ENCODE results near the gene FBXL17.

The FBXL17 gene

DNA sequence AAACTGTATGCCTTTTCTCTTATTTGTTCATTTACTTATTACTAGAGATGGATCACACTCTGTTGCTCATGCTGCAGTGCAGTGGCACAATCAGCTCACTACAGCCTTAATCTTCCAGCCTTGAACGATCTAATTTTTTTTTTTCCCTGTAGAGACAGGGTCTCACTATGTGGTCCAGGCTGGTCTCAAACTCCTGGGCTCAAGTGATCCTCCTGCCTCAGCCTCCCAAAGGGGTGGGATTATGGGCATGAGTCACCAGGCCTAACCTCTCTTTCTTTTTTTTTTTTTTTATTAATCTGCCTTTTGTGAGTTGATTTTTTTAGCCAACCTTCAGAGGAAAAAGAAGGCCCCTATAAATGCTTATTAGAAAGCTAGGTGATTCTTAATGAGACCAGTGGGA lies 303.0 kb downstream of the FBXL17 start (continued):
- no peak for TF ChIP-seq ZNF366 (tag by site-specific recombination; conservative IDR thresholded peaks at IDR 0.05)
- TF ChIP-seq ZNF501 (tag by site-specific recombination; IDR thresholded peaks at IDR 0.05), result no peak
- TF ChIP-seq, protein P1, sequence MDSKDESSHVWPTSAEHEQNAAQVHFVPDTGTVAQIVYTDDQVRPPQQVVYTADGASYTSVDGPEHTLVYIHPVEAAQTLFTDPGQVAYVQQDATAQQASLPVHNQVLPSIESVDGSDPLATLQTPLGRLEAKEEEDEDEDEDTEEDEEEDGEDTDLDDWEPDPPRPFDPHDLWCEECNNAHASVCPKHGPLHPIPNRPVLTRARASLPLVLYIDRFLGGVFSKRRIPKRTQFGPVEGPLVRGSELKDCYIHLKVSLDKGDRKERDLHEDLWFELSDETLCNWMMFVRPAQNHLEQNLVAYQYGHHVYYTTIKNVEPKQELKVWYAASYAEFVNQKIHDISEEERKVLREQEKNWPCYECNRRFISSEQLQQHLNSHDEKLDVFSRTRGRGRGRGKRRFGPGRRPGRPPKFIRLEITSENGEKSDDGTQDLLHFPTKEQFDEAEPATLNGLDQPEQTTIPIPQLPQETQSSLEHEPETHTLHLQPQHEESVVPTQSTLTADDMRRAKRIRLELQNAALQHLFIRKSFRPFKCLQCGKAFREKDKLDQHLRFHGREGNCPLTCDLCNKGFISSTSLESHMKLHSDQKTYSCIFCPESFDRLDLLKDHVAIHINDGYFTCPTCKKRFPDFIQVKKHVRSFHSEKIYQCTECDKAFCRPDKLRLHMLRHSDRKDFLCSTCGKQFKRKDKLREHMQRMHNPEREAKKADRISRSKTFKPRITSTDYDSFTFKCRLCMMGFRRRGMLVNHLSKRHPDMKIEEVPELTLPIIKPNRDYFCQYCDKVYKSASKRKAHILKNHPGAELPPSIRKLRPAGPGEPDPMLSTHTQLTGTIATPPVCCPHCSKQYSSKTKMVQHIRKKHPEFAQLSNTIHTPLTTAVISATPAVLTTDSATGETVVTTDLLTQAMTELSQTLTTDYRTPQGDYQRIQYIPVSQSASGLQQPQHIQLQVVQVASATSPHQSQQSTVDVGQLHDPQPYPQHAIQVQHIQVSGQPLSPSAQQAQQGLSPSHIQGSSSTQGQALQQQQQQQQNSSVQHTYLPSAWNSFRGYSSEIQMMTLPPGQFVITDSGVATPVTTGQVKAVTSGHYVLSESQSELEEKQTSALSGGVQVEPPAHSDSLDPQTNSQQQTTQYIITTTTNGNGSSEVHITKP (tag by site-specific recombination; IDR thresholded peaks at IDR 0.05), result no peak

GRCh38 chr5:108078345-108078744 lies 303.6 kb downstream of the FBXL17 start:
- POLR2A ChIA-PET, result no interaction called here
- Histone ChIP-seq H3K4me1 (ENCODE audit: control insufficient read depth, insufficient read depth, low read length) (no peaks in the 10 kb centered on the region), H3K9me3 (ENCODE audit: control insufficient read depth, insufficient read depth, low read depth, low read length) (no peaks in the 10 kb centered on the region), H3K36me3 (ENCODE audit: control insufficient read depth in 2 of 2, insufficient read depth in 1 of 2, low read length in 2 of 2) (no peaks in the 10 kb centered on the region), H3K27ac (ENCODE audit: extremely low read depth, low read depth, low read length) (no peak overlapping the region), H3K4me3 (ENCODE audit: low read depth, low read length) (no peak overlapping the region)
- TF ChIP-seq GFI1B (tag by site-specific recombination; IDR thresholded peaks at IDR 0.05) (no peak), ZNF404 (tag by site-specific recombination; IDR thresholded peaks at IDR 0.05) (no peak), ATF2 (tag by site-specific recombination; IDR thresholded peaks at IDR 0.05; ENCODE audit: low read depth) (no peak), ZNF132 (tag by site-specific recombination; IDR thresholded peaks at IDR 0.05; ENCODE audit: borderline replicate concordance) (no peak), ZNF571 (tag by site-specific recombination; IDR thresholded peaks at IDR 0.05) (no peak), ZBTB44 (tag by site-specific recombination; IDR thresholded peaks at IDR 0.05) (no peak), ZNF140 (tag by site-specific recombination; IDR thresholded peaks at IDR 0.05) (no peak)
- CTCF ChIA-PET, result interaction anchor here (0.6 kb wide), 1 partner anchor 14 kb away, joined by 3 read pairs; no protein-coding TSS in a partner anchor

- H3K4me3 ChIP-seq (ENCODE audit: low read depth, low read length), result no peak overlapping the region
- POLR2A ChIA-PET, result no interaction called here
Observed at GRCh38 chr5:108074626-108075025, 307.3 kb downstream of the FBXL17 start.

DNA sequence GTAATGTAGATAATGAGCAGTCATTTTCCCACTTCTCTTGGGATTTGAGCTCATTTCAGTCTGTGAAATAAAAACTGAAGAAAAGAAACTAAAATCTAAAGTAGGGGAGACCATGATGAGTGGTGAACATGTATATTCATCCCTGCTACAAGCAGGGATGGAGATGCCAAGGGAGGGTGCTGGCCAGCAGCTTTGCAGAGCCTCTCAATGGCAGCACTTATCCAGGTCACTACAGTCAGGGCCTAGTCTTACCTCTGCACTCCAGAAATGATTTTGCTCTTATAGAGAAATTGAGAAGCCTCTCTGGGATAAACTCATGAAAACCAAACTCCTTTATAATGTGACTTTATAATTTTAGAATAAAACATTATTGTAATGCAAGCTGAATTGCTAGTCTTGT lies 317.6 kb downstream of the FBXL17 start:
- Histone ChIP-seq H3K36me3 (ENCODE audit: control insufficient read depth in 2 of 2, insufficient read depth in 1 of 2, low read length in 2 of 2) (no peaks in the 10 kb centered on the region), H3K9me3 (ENCODE audit: control insufficient read depth, insufficient read depth, low read depth, low read length) (no peaks in the 10 kb centered on the region), H3K27ac (ENCODE audit: extremely low read depth, low read depth, low read length) (no peak overlapping the region), H3K4me1 (ENCODE audit: control insufficient read depth, insufficient read depth, low read length) (no peaks in the 10 kb centered on the region), H3K4me3 (ENCODE audit: low read depth, low read length) (no peak overlapping the region)
- TF ChIP-seq ZFP37 (tag by site-specific recombination; IDR thresholded peaks at IDR 0.05), result no peak
- TF ChIP-seq PRDM4 (tag by site-specific recombination; IDR thresholded peaks at IDR 0.05), result no peak
- no peak for TF ChIP-seq ZNF624 (tag by site-specific recombination; IDR thresholded peaks at IDR 0.05)
- TF ChIP-seq ZNF24 (tag by site-specific recombination; IDR thresholded peaks at IDR 0.05), result no peak
- TF ChIP-seq ZNF548 (tag by site-specific recombination; IDR thresholded peaks at IDR 0.05), result no peak
- no peak for TF ChIP-seq ZNF26 (tag by site-specific recombination; IDR thresholded peaks at IDR 0.05)
- POLR2A ChIA-PET, result no interaction called here
- CTCF ChIA-PET, result interaction anchor here (0.6 kb wide), 1 partner anchor 14 kb away, joined by 3 read pairs; no protein-coding TSS in a partner anchor

More at GRCh38 chr5:108074626-108075025, 307.3 kb downstream of the FBXL17 start:
- H3K27ac ChIP-seq (ENCODE audit: extremely low read depth, low read depth, low read length), result no peak overlapping the region
- H3K36me3 ChIP-seq (ENCODE audit: control insufficient read depth in 2 of 2, insufficient read depth in 1 of 2, low read length in 2 of 2), result no peaks in the 10 kb centered on the region
- H3K4me1 ChIP-seq (ENCODE audit: control insufficient read depth, insufficient read depth, low read length), result no peaks in the 10 kb centered on the region
- TF ChIP-seq ZNF114 (tag by site-specific recombination; IDR thresholded peaks at IDR 0.05), result no peak
- TF ChIP-seq ZNF677 (tag by site-specific recombination; IDR thresholded peaks at IDR 0.05), result no peak
- no peak for TF ChIP-seq ZNF701 (tag by site-specific recombination; IDR thresholded peaks at IDR 0.05)
- no peak for TF ChIP-seq ZNF266 (tag by site-specific recombination; IDR thresholded peaks at IDR 0.05; ENCODE audit: low read depth)
- TF ChIP-seq WT1 (tag by site-specific recombination; IDR thresholded peaks at IDR 0.05), result no peak
- TF ChIP-seq ZNF48 (tag by site-specific recombination; IDR thresholded peaks at IDR 0.05), result no peak
- no peak for TF ChIP-seq SALL2 (tag by site-specific recombination; IDR thresholded peaks at IDR 0.05; ENCODE audit: borderline replicate concordance)
- TF ChIP-seq HOXD13 (CRISPR knock-in tag; IDR thresholded peaks at IDR 0.05; ENCODE audit: borderline replicate concordance), result no peak
- no peak for TF ChIP-seq BCL11A (tag by site-specific recombination; IDR thresholded peaks at IDR 0.05; ENCODE audit: low read depth)
- TF ChIP-seq ZNF335 (tag by site-specific recombination; conservative IDR thresholded peaks at IDR 0.05), result no peak
- no peaks in the 10 kb centered on the region for H3K9me3 ChIP-seq (ENCODE audit: control insufficient read depth, insufficient read depth, low read depth, low read length)
- CTCF ChIA-PET, result interaction anchor here (0.6 kb wide), 1 partner anchor 267 kb away, joined by 4 read pairs; no protein-coding TSS in a partner anchor
